Measurements from ENCODE around the gene ARID1B.

The ARID1B gene

GRCh38 chr6:157126183-157127098, 349.3 kb downstream of the ARID1B start:
- H3K9me2 ChIP-seq (ENCODE audit: low read depth, low read length) = no peaks in the 10 kb centered on the region
- H3K79me2 ChIP-seq (ENCODE audit: insufficient read depth, low read length) = no peaks in the 10 kb centered on the region
- no peaks in the 10 kb centered on the region for H3K4me1 ChIP-seq (ENCODE audit: insufficient read depth, low read length, severe bottlenecking)
- H2AFZ ChIP-seq (ENCODE audit: low read length) = no peak overlapping the region
- no peaks in the 10 kb centered on the region for H3K9me3 ChIP-seq (ENCODE audit: low read length)
- no peaks in the 10 kb centered on the region for H4K20me1 ChIP-seq (ENCODE audit: insufficient read depth, low read length)
- H3K27ac ChIP-seq (ENCODE audit: low read depth, low read length, poor library complexity, severe bottlenecking) = no peak overlapping the region
- no peaks in the 10 kb centered on the region for H3K27me3 ChIP-seq (ENCODE audit: insufficient read depth, low read length)
- no peak overlapping the region for H3K9ac ChIP-seq (ENCODE audit: low read length)
- no peak overlapping the region for H3K4me3 ChIP-seq (ENCODE audit: low read depth, low read length, poor library complexity, severe bottlenecking)
- H3K36me3 ChIP-seq (ENCODE audit: insufficient read depth, low read length) = peaks cover 8% of the 10 kb centered on the region; the same call in 1 of the 2 replicates
- TF ChIP-seq CTCF (IDR thresholded peaks at IDR 0.05; ENCODE audit: low read length) (no peak), EZH2 (IDR thresholded peaks at IDR 0.05; ENCODE audit: borderline replicate concordance, low read length) (no peak)
- H3K4me2 ChIP-seq (ENCODE audit: low read length) = no peak overlapping the region
- H3F3A ChIP-seq (ENCODE audit: insufficient read depth, low read length) = no peaks in the 10 kb centered on the region

- no peak overlapping the region for H3K9ac ChIP-seq (ENCODE audit: low read length)
- H4K20me1 ChIP-seq (ENCODE audit: insufficient read depth, low read length) = no peaks in the 10 kb centered on the region
- no peak overlapping the region for H3K27ac ChIP-seq (ENCODE audit: low read depth, low read length, poor library complexity, severe bottlenecking)
- no peak for TF ChIP-seq EZH2 (IDR thresholded peaks at IDR 0.05; ENCODE audit: borderline replicate concordance, low read length)
- TF ChIP-seq CTCF (IDR thresholded peaks at IDR 0.05; ENCODE audit: low read length) = no peak
- no peaks in the 10 kb centered on the region for H3K4me1 ChIP-seq (ENCODE audit: insufficient read depth, low read length, severe bottlenecking)
- H3K79me2 ChIP-seq (ENCODE audit: insufficient read depth, low read length) = no peaks in the 10 kb centered on the region
- no peak overlapping the region for H3K4me2 ChIP-seq (ENCODE audit: low read length)
- no peaks in the 10 kb centered on the region for H3K27me3 ChIP-seq (ENCODE audit: insufficient read depth, low read length)
- H3K9me3 ChIP-seq (ENCODE audit: low read length) = no peaks in the 10 kb centered on the region
- H2AFZ ChIP-seq (ENCODE audit: low read length) = no peak overlapping the region
- H3K36me3 ChIP-seq (ENCODE audit: insufficient read depth, low read length) = peaks cover 16% of the 10 kb centered on the region
- H3K9me2 ChIP-seq (ENCODE audit: low read depth, low read length) = no peaks in the 10 kb centered on the region
- no peaks in the 10 kb centered on the region for H3F3A ChIP-seq (ENCODE audit: insufficient read depth, low read length)
- H3K4me3 ChIP-seq (ENCODE audit: low read depth, low read length, poor library complexity, severe bottlenecking) = no peak overlapping the region
Measured at GRCh38 chr6:157128235-157128775, 351.1 kb downstream of the ARID1B start.

- H3K4me1 ChIP-seq (ENCODE audit: insufficient read depth, low read length, severe bottlenecking) = no peaks in the 10 kb centered on the region
- peaks cover 37% of the 10 kb centered on the region for H3K36me3 ChIP-seq (ENCODE audit: insufficient read depth, low read length)
- H3K4me2 ChIP-seq (ENCODE audit: low read length) = no peak overlapping the region
- no peaks in the 10 kb centered on the region for H3K79me2 ChIP-seq (ENCODE audit: insufficient read depth, low read length)
- H3K4me3 ChIP-seq (ENCODE audit: low read depth, low read length, poor library complexity, severe bottlenecking) = no peak overlapping the region
- TF ChIP-seq EZH2 (IDR thresholded peaks at IDR 0.05; ENCODE audit: borderline replicate concordance, low read length) = no peak
- TF ChIP-seq CTCF (IDR thresholded peaks at IDR 0.05; ENCODE audit: low read length) = no peak
- no peaks in the 10 kb centered on the region for H3K27me3 ChIP-seq (ENCODE audit: insufficient read depth, low read length)
- H3K9me3 ChIP-seq (ENCODE audit: low read length) = no peaks in the 10 kb centered on the region
- H3F3A ChIP-seq (ENCODE audit: insufficient read depth, low read length) = no peaks in the 10 kb centered on the region
- no peak overlapping the region for H2AFZ ChIP-seq (ENCODE audit: low read length)
- no peak overlapping the region for H3K27ac ChIP-seq (ENCODE audit: low read depth, low read length, poor library complexity, severe bottlenecking)
- no peaks in the 10 kb centered on the region for H4K20me1 ChIP-seq (ENCODE audit: insufficient read depth, low read length)
- no peaks in the 10 kb centered on the region for H3K9me2 ChIP-seq (ENCODE audit: low read depth, low read length)
- no peak overlapping the region for H3K9ac ChIP-seq (ENCODE audit: low read length)
Measured at GRCh38 chr6:157131250-157131649, 354.1 kb downstream of the ARID1B start.

All from OCI-LY1 (cell line).